HepG2 (cell line): ENCODE measurements around the gene CABP2. TPM values are rescaled to one million over a fixed set of nuclear protein-coding genes. Genes with fewer than 3 reads are reported as not detected.

Experiments used
- CEBPZ ChIP-seq: IDR thresholded peaks from 2 replicates; pipeline ENCODE4 v1.6.1; 2012; ENCODE audit warnings: low read length, improper control_type of control experiment
- ETS1 ChIP-seq: sonication (generic); formaldehyde crosslinking; IDR thresholded peaks from 2 replicates; pipeline ENCODE4 v1.4.0; 2020; ENCODE audit warnings: missing genetic modification reagents
- MAFG ChIP-seq: sonication (generic); formaldehyde crosslinking; IDR thresholded peaks from 2 replicates; pipeline ENCODE4 v1.5.1; 2020; ENCODE audit warnings: mild to moderate bottlenecking, missing genetic modification reagents
- POGZ ChIP-seq: sonication (generic); formaldehyde crosslinking; IDR thresholded peaks from 2 replicates; pipeline ENCODE4 v1.4.0; 2020; ENCODE audit warnings: mild to moderate bottlenecking, missing genetic modification reagents
- SMYD3 ChIP-seq: sonication (generic); formaldehyde crosslinking; IDR thresholded peaks from 2 replicates; pipeline ENCODE4 v1.8.1; 2023; ENCODE audit warnings: mild to moderate bottlenecking, missing genetic modification reagents
- TAF15 ChIP-seq: fragments of 200-400 bp; formaldehyde crosslinking; IDR thresholded peaks from one replicate; pipeline ENCODE4 v1.6.1; 2018; ENCODE audit warnings: mild to moderate bottlenecking, low read depth, low read length; ENCODE audit not compliant: poor library complexity, severe bottlenecking
- ZBTB8A ChIP-seq: sonication (generic); formaldehyde crosslinking; IDR thresholded peaks from 2 replicates; pipeline ENCODE4 v1.4.0; 2020; ENCODE audit warnings: mild to moderate bottlenecking, low read depth, missing genetic modification reagents, borderline replicate concordance
- ZNF260 ChIP-seq: sonication (generic); formaldehyde crosslinking; IDR thresholded peaks from 2 replicates; pipeline ENCODE4 v1.4.0; 2020; ENCODE audit warnings: missing genetic modification reagents, low read depth, mild to moderate bottlenecking, borderline replicate concordance
- ZNF33B ChIP-seq: sonication (generic); formaldehyde crosslinking; IDR thresholded peaks from 2 replicates; pipeline ENCODE4 v1.5.1; 2020; ENCODE audit warnings: mild to moderate bottlenecking, missing genetic modification reagents
- ZNF407 ChIP-seq: sonication (generic); formaldehyde crosslinking; IDR thresholded peaks from one replicate; pipeline ENCODE4 v1.5.1; 2020; ENCODE audit warnings: mild to moderate bottlenecking, missing genetic modification reagents; ENCODE audit errors: not compliant biosample characterization
- ZSCAN21 ChIP-seq: sonication (generic); formaldehyde crosslinking; IDR thresholded peaks from 2 replicates; pipeline ENCODE4 v1.8.0; 2022; ENCODE audit warnings: mild to moderate bottlenecking, missing genetic modification reagents, moderate library complexity, borderline replicate concordance
- polyA plus RNA-seq, 8 experiments: library from polyadenylated mRNA; depleted of rRNA in 3 of 8; stranded (reverse) in 7 of 8; unstranded in 1 of 8; fragments of >200 nt; fragmentation: Illumina TruSeq in 4 of 8; extraction: Trizol in 4 of 8; gene quantifications; 2 replicates each; pipeline versions ENCODE4 v1.2.1 to v1.2.3, GENCODE V29; 2011 to 2016; ENCODE audit warnings: low read depth in 4 of 8, missing spikeins in 1 of 8, mixed read lengths in 1 of 8; ENCODE audit not compliant: insufficient read depth in 1 of 8
- total RNA-seq, 5 experiments: library from RNA; depleted of rRNA; stranded (reverse); fragments of >200 nt; fragmentation: Illumina TruSeq; extraction: Trizol; gene quantifications; 2 replicates each; pipeline ENCODE4 v1.2.3, GENCODE V29; 2016; ENCODE audit warnings: low read depth in 1 of 5

CABP2 gene
- total and polyA plus RNA-seq, 2 of the 13 experiments (the other 11 are each of a cell fraction or from before 2014, with no cell fraction given), result not detected

GRCh38 chr11:67482827-67483798 is 40.1 kb downstream of the CABP2 start, which contains the start of gene AIP (continued):
- peak; percentile 96 for TF ChIP-seq ZNF407 (CRISPR knock-in tag)
- peak; percentile 92 for TF ChIP-seq ZSCAN21 (CRISPR knock-in tag)
- peak; percentile 88 for TF ChIP-seq POGZ (CRISPR knock-in tag)
- TF ChIP-seq ZBTB8A (CRISPR knock-in tag), result no peak
- peak; percentile 88; the same call in 1 of the 2 replicates for TF ChIP-seq ETS1 (CRISPR knock-in tag)
- TF ChIP-seq CEBPZ, result no peak
- TF ChIP-seq ZNF33B (CRISPR knock-in tag), result peak; percentile 98
- TF ChIP-seq ZNF260 (CRISPR knock-in tag), result no peak
- TF ChIP-seq TAF15, result no peak
- peak; percentile 32; the same call in 1 of the 2 replicates for TF ChIP-seq MAFG (CRISPR knock-in tag)
- TF ChIP-seq SMYD3 (CRISPR knock-in tag), result peak; percentile 99
